Testis (tissue), 3 donors: ENCODE results near the gene SRP19. TPM values are rescaled to one million over a fixed set of nuclear protein-coding genes. Genes with fewer than 3 reads are reported as not detected.

Experiments
- DNase-seq: peaks from one replicate; pipeline ENCODE4 v3.0.0-alpha.2; 2019
- H3K27ac ChIP-seq, 2 donors: fragments of 200-600 bp; sonication (generic); one replicate each; pipeline ENCODE4 v1.5.1; 2019
- H3K27me3 ChIP-seq: fragments of 200-600 bp; sonication (generic); one replicate; pipeline ENCODE4 v1.5.1; 2019
- H3K36me3 ChIP-seq: fragments of 200-600 bp; sonication (generic); one replicate; pipeline ENCODE4 v1.5.1; 2017; ENCODE audit warnings: low read depth; ENCODE audit errors: missing control alignments
- H3K4me1 ChIP-seq: fragments of 200-600 bp; sonication (generic); one replicate; pipeline ENCODE4 v1.5.1; 2019
- H3K4me3 ChIP-seq, 2 donors: fragments of 200-600 bp; sonication (generic); one replicate each; pipeline ENCODE4 v1.5.1; 2017 to 2019
- H3K9me3 ChIP-seq: fragments of 200-600 bp; sonication (generic); one replicate; pipeline ENCODE4 v1.5.1; 2017
- POLR2A ChIP-seq: fragments of 450-650 bp; IDR thresholded peaks from one replicate; pipeline ENCODE4 v1.6.1; 2017; ENCODE audit warnings: antibody characterized with exemption, mild to moderate bottlenecking, moderate library complexity
- WGBS, 2 donors: methylation state at CpG; one replicate each; pipeline ENCODE4 v1.1.5; 2018; 5-methylcytosine and 5-hydroxymethylcytosine counted together
- intact Hi-C: fragments of 100-400 bp; cut with DNase I; formaldehyde crosslinking; loops from one replicate; pipeline ENCODE4 v1.15.1; 2023; ENCODE audit warnings: low total_unique reads
- polyA plus RNA-seq: library from polyadenylated mRNA; stranded (reverse); fragments of 350-450 nt; fragmentation: Illumina TruSeq; extraction: RNeasy Lipid Tissue Mini Kit (QIAGEN cat#74804); gene quantifications from one replicate; pipeline ENCODE4 v1.2.3, GENCODE V29; 2014; ENCODE audit warnings: low read depth, low replicate concordance; ENCODE audit not compliant: insufficient read depth
- total RNA-seq, 2 donors: library from RNA; depleted of rRNA; stranded (reverse); fragments of >200 nt; gene quantifications; one replicate each; pipeline ENCODE4 v1.2.3, GENCODE V29; 2016
- TF ChIP-seq, protein P1 (sequence below), 3 experiments: fragments of 450-650 bp in 2 of 3; fragments of 200-600 bp in 1 of 3; sonication (generic) in 1 of 3; IDR thresholded peaks; one replicate each; pipeline ENCODE4 v1.5.1; 2016 to 2019; ENCODE audit warnings: antibody characterized with exemption in 3 of 3, mild to moderate bottlenecking in 2 of 3, moderate library complexity in 1 of 3

SRP19 gene
- total and polyA plus RNA-seq, 3 donors from 2014 or later: 44.4 to 137 (median 62.0) TPM

GRCh38 chr5:112846556-112846955 is 14.5 kb upstream of the SRP19 start:
- H3K27me3 ChIP-seq: no peaks in the 10 kb centered on the region
- 71 to 80% methylated on average over 5 of the region's 5 CpGs for WGBS, 2 donors
- intact Hi-C loops: no loop called here

DNA sequence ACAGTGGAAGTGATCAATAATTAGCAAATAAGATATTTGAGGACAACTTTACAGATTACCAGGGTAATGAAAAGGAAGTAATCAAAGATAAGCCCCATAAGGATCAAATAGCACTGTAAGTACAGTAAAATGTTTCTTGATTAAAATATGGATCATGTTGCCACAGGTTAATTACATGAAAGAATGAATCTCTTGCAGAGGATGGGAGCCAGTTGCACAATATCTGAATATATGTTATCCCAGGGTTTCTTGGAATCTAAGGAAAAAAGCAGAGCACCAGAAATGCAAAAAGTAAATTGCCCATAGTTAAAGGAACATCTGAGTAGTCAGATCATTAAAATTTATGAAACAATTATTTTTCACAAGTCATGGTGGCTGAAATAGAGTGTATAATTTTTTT is 13.8 kb upstream of the SRP19 start:
- Histone ChIP-seq H3K4me1 (no peaks in the 10 kb centered on the region), H3K27ac (no peak overlapping the region), H3K27me3 (no peaks in the 10 kb centered on the region), H3K9me3 (no peaks in the 10 kb centered on the region), H3K36me3 (no peaks in the 10 kb centered on the region), H3K4me3 (no peak overlapping the region)
- TF ChIP-seq, protein P1, sequence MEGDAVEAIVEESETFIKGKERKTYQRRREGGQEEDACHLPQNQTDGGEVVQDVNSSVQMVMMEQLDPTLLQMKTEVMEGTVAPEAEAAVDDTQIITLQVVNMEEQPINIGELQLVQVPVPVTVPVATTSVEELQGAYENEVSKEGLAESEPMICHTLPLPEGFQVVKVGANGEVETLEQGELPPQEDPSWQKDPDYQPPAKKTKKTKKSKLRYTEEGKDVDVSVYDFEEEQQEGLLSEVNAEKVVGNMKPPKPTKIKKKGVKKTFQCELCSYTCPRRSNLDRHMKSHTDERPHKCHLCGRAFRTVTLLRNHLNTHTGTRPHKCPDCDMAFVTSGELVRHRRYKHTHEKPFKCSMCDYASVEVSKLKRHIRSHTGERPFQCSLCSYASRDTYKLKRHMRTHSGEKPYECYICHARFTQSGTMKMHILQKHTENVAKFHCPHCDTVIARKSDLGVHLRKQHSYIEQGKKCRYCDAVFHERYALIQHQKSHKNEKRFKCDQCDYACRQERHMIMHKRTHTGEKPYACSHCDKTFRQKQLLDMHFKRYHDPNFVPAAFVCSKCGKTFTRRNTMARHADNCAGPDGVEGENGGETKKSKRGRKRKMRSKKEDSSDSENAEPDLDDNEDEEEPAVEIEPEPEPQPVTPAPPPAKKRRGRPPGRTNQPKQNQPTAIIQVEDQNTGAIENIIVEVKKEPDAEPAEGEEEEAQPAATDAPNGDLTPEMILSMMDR (IDR thresholded peaks at IDR 0.05): no peak
- no peak for TF ChIP-seq POLR2A
- intact Hi-C loops: no loop called here
- DNase-seq: no peak

More at GRCh38 chr5:112846556-112846955, 14.5 kb upstream of the SRP19 start:
- Histone ChIP-seq H3K27ac (no peak overlapping the region), H3K4me3 (no peak overlapping the region), H3K4me1 (no peaks in the 10 kb centered on the region), H3K36me3 (no peaks in the 10 kb centered on the region), H3K9me3 (no peaks in the 10 kb centered on the region)
- no peak for TF ChIP-seq POLR2A
- TF ChIP-seq, protein P1 (IDR thresholded peaks at IDR 0.05): no peak
- no peak for DNase-seq

DNA sequence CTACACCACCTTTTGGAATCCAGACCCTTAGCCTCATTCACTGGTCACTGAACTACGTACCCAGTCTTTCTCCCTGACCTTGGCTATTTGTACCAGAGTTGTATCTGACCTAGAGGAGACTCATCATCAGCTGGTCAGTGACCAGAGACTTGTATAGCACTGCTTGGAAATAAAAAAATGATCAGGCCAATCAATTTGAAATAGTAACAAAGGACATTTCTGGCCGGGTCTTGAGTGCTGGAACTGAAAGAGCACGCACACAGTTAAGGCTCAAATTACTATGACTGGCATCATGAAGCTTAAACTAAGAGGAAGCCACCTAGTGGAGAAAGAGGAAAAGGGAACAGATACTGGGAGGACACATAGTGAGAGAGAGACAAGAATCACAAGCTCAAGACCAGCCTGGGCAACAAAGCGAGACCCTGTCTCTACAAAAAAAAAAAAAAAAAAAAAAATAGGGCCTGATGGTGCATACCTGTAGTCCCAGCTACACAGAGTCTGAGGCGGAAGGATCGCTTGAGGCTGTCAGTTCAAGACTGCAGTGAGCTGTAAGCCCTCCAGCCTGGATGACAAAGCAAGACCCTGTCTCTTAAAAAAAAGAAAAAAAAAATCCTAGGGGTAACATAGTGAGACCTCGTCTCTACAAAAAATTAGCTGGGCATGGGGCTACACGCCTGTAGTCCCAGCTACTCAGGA is 12.8 kb upstream of the SRP19 start:
- Histone ChIP-seq H3K27ac (no peak overlapping the region), H3K27me3 (no peaks in the 10 kb centered on the region), H3K4me1 (no peaks in the 10 kb centered on the region), H3K9me3 (no peaks in the 10 kb centered on the region), H3K4me3 (peak overlapping the region in 1 of 2 donors; percentile 3), H3K36me3 (no peaks in the 10 kb centered on the region)
- TF ChIP-seq, protein P1 (IDR thresholded peaks at IDR 0.05): peak in 2 of 3 experiments; percentile 45 to 54
- TF ChIP-seq POLR2A: no peak
- no peak for DNase-seq
- intact Hi-C loops: no loop called here
- WGBS, 2 donors: 38% methylated on average over 8 of the region's 8 CpGs

DNA sequence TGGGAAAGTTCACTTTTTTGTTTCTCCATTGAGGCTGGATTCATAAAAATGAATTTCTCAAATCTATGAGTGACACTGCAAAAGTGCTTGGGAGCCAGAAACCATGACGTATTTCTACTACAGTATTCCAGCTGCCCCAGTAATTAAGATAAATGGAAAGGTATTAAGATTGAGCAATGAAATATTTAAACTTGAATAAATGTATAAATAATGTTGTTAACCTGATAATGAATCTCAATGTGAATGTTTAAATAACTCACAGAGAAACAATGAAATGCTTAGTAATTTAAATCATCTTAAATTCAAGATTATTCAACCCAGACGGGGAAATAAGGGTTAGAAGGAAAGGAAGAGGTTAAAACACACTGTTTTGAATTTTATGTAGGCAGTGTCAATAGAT is 11.2 kb upstream of the SRP19 start:
- Histone ChIP-seq H3K9me3 (no peaks in the 10 kb centered on the region), H3K27me3 (no peaks in the 10 kb centered on the region), H3K36me3 (no peaks in the 10 kb centered on the region), H3K4me1 (no peaks in the 10 kb centered on the region), H3K4me3 (no peak overlapping the region), H3K27ac (no peak overlapping the region)
- intact Hi-C loops: no loop called here
- 75 to 76% methylated on average over 2 of the region's 2 CpGs for WGBS, 2 donors
- DNase-seq: no peak
- TF ChIP-seq, protein P1 (IDR thresholded peaks at IDR 0.05): no peak
- TF ChIP-seq POLR2A: no peak

GRCh38 chr5:112854651-112855050 is 6.4 kb upstream of the SRP19 start:
- DNase-seq: no peak
- intact Hi-C loops: loop anchor here (5.0 kb wide), 1 partner anchor 152 kb away; no protein-coding TSS in a partner anchor

More at GRCh38 chr5:112854651-112855050, 6.4 kb upstream of the SRP19 start:
- Histone ChIP-seq H3K4me3 (no peak overlapping the region), H3K9me3 (no peaks in the 10 kb centered on the region), H3K36me3 (no peaks in the 10 kb centered on the region), H3K27ac (no peak overlapping the region), H3K4me1 (no peaks in the 10 kb centered on the region), H3K27me3 (no peaks in the 10 kb centered on the region)
- TF ChIP-seq, protein P1 (IDR thresholded peaks at IDR 0.05): no peak
- no peak for TF ChIP-seq POLR2A
- WGBS, 2 donors: 64 to 83% methylated on average over 1 of the region's 1 CpG
